ENCODE results near the gene SQOR. TPM values are rescaled to one million over a fixed set of nuclear protein-coding genes. Genes with fewer than 3 reads are reported as not detected.

Gene SQOR
- total and polyA plus RNA-seq, 2 experiments from 2014 or later: 0.23 TPM; not detected in 1

GRCh38 chr15:45594319-45594718 lies 40.5 kb upstream of the SQOR start:
- TF ChIP-seq NANOG (IDR thresholded peaks at IDR 0.05; ENCODE audit: borderline replicate concordance): no peak
- H3K79me2 ChIP-seq (replicated peaks; ENCODE audit: insufficient read depth): peaks cover 54% of the 10 kb centered on the region
- no peaks in the 10 kb centered on the region for H3K27me3 ChIP-seq (ENCODE audit: insufficient read depth)
- no peak overlapping the region for H2AFZ ChIP-seq
- H3K9me2 ChIP-seq (ENCODE audit: insufficient read depth): no peaks in the 10 kb centered on the region
- H3K27ac Mint-ChIP-seq: no peak overlapping the region
- peaks cover 15% of the 10 kb centered on the region for H4K20me1 ChIP-seq (replicated peaks; ENCODE audit: insufficient read depth)
- no peak overlapping the region for H3K4me3 Mint-ChIP-seq
- H3K4me3 ChIP-seq: no peak overlapping the region
- DNase-seq (ENCODE audit: low spot score) (no peak), ATAC-seq (no peak)
- H3F3A ChIP-seq (replicated peaks; ENCODE audit: low read depth): no peaks in the 10 kb centered on the region
- H3K36me3 Mint-ChIP-seq (ENCODE audit: low read depth): peaks cover 38% of the 10 kb centered on the region
- peaks cover 3% of the 10 kb centered on the region; the same call in 2 of the 3 replicates for H3K9me3 Mint-ChIP-seq
- no peaks in the 10 kb centered on the region for H3K4me1 Mint-ChIP-seq
- H3K36me3 ChIP-seq (ENCODE audit: insufficient read depth): 0 out of 2 replicates have a peak, but pooled peaks cover 5% of the 10 kb centered on the region
- no peak overlapping the region for H3K27ac ChIP-seq (ENCODE audit: low read depth)
- H3K27me3 Mint-ChIP-seq (ENCODE audit: insufficient read depth, low read depth, poor library complexity): peaks cover 2% of the 10 kb centered on the region
- no peaks in the 10 kb centered on the region for H3K4me1 ChIP-seq (ENCODE audit: insufficient read depth)
- H3K4me2 ChIP-seq: no peak overlapping the region

- Histone ChIP-seq H3K36me3 (ENCODE audit: insufficient read depth) (0 out of 2 replicates have a peak, but pooled peaks cover 5% of the 10 kb centered on the region), H3K4me3 (no peak overlapping the region), H3F3A (replicated peaks; ENCODE audit: low read depth) (no peaks in the 10 kb centered on the region), H3K4me1 (ENCODE audit: insufficient read depth) (no peaks in the 10 kb centered on the region), H3K27me3 (ENCODE audit: insufficient read depth) (no peaks in the 10 kb centered on the region), H3K79me2 (replicated peaks; ENCODE audit: insufficient read depth) (peaks cover 48% of the 10 kb centered on the region), H4K20me1 (replicated peaks; ENCODE audit: insufficient read depth) (peaks cover 15% of the 10 kb centered on the region), H3K9me2 (ENCODE audit: insufficient read depth) (no peaks in the 10 kb centered on the region), H3K4me2 (no peak overlapping the region), H2AFZ (no peak overlapping the region), H3K27ac (ENCODE audit: low read depth) (no peak overlapping the region)
- H3K27me3 Mint-ChIP-seq (ENCODE audit: insufficient read depth, low read depth, poor library complexity): peaks cover 2% of the 10 kb centered on the region
- H3K9me3 Mint-ChIP-seq: peaks cover 3% of the 10 kb centered on the region; the same call in 2 of the 3 replicates
- H3K4me3 Mint-ChIP-seq: no peak overlapping the region
- ATAC-seq (no peak), DNase-seq (ENCODE audit: low spot score) (no peak)
- peaks cover 38% of the 10 kb centered on the region for H3K36me3 Mint-ChIP-seq (ENCODE audit: low read depth)
- H3K4me1 Mint-ChIP-seq: no peaks in the 10 kb centered on the region
- H3K27ac Mint-ChIP-seq: no peak overlapping the region
- TF ChIP-seq CREB1 (CRISPR knock-in tag; IDR thresholded peaks at IDR 0.05; ENCODE audit: low read depth) (no peak), CTCF (conservative IDR thresholded peaks at IDR 0.05; ENCODE audit: low read depth in 2 of 2) (no peak), ZNF114 (CRISPR knock-in tag; IDR thresholded peaks at IDR 0.05) (no peak), EZH2 (IDR thresholded peaks at IDR 0.05; ENCODE audit: low read depth, unreplicated experiment) (no peak), ZNF331 (CRISPR knock-in tag; IDR thresholded peaks at IDR 0.05; ENCODE audit: low read depth) (no peak), POLR2AphosphoS5 (IDR thresholded peaks at IDR 0.05; ENCODE audit: low read depth) (no peak), STAT1 (IDR thresholded peaks at IDR 0.05; ENCODE audit: unreplicated experiment) (no peak), NANOG (IDR thresholded peaks at IDR 0.05; ENCODE audit: borderline replicate concordance) (no peak)
- TF ChIP-seq, protein P1, sequence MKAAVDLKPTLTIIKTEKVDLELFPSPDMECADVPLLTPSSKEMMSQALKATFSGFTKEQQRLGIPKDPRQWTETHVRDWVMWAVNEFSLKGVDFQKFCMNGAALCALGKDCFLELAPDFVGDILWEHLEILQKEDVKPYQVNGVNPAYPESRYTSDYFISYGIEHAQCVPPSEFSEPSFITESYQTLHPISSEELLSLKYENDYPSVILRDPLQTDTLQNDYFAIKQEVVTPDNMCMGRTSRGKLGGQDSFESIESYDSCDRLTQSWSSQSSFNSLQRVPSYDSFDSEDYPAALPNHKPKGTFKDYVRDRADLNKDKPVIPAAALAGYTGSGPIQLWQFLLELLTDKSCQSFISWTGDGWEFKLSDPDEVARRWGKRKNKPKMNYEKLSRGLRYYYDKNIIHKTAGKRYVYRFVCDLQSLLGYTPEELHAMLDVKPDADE (IDR thresholded peaks at IDR 0.05): no peak
- TF ChIP-seq, protein P2, sequence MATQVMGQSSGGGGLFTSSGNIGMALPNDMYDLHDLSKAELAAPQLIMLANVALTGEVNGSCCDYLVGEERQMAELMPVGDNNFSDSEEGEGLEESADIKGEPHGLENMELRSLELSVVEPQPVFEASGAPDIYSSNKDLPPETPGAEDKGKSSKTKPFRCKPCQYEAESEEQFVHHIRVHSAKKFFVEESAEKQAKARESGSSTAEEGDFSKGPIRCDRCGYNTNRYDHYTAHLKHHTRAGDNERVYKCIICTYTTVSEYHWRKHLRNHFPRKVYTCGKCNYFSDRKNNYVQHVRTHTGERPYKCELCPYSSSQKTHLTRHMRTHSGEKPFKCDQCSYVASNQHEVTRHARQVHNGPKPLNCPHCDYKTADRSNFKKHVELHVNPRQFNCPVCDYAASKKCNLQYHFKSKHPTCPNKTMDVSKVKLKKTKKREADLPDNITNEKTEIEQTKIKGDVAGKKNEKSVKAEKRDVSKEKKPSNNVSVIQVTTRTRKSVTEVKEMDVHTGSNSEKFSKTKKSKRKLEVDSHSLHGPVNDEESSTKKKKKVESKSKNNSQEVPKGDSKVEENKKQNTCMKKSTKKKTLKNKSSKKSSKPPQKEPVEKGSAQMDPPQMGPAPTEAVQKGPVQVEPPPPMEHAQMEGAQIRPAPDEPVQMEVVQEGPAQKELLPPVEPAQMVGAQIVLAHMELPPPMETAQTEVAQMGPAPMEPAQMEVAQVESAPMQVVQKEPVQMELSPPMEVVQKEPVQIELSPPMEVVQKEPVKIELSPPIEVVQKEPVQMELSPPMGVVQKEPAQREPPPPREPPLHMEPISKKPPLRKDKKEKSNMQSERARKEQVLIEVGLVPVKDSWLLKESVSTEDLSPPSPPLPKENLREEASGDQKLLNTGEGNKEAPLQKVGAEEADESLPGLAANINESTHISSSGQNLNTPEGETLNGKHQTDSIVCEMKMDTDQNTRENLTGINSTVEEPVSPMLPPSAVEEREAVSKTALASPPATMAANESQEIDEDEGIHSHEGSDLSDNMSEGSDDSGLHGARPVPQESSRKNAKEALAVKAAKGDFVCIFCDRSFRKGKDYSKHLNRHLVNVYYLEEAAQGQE (IDR thresholded peaks at IDR 0.05; ENCODE audit: unreplicated experiment): no peak
Measured at GRCh38 chr15:45594835-45595530, 39.8 kb upstream of the SQOR start.

Measured in GM23338 (cell line).